OCI-LY7 (cell line): ENCODE results near the gene CCNL2. TPM values are rescaled to one million over a fixed set of nuclear protein-coding genes. Genes with fewer than 3 reads are reported as not detected.

ENCODE experiments used
- BruUV-seq: library from RNA; stranded (reverse); fragments of 400-500 nt; replicated peaks from 2 replicates; lab custom pipeline; 2021; lab: Mats Ljungman, UMichigan
- CTCF ChIA-PET: fragments of 300-600 bp; sonication (Branson Sonifier 250); formaldehyde crosslinking; loops from one replicate; lab custom pipeline; 2022; ENCODE audit warnings: antibody characterized with exemption; ENCODE audit not compliant: unreplicated experiment; lab: Charles Lee
- POLR2A ChIA-PET: fragments of 300-600 bp; sonication (Branson Sonifier 250); formaldehyde crosslinking; loops from one replicate; lab custom pipeline; 2022; ENCODE audit warnings: antibody characterized with exemption; lab: Charles Lee
- DNase-seq: peaks from one replicate; pipeline ENCODE4 v3.0.0-alpha.2; 2015; ENCODE audit warnings: low spot score
- H2AFZ ChIP-seq: fragments of 200-600 bp; sonication (generic), shearing (Covaris generic); 2 replicates; pipeline ENCODE4 v1.6.1; 2014; ENCODE audit warnings: mild to moderate bottlenecking, antibody characterized with exemption, low read length, moderate library complexity
- H3K27ac ChIP-seq: fragments of 200-600 bp; sonication (generic); 2 replicates; pipeline ENCODE4 v1.5.1; 2014; ENCODE audit warnings: mixed run types, low read depth, mild to moderate bottlenecking, moderate library complexity, low read length, inconsistent platforms; ENCODE audit not compliant: poor library complexity, severe bottlenecking
- H3K36me3 ChIP-seq: fragments of 200-600 bp; sonication (generic); 2 replicates; pipeline ENCODE4 v1.6.1; 2014; ENCODE audit warnings: mild to moderate bottlenecking, antibody characterized with exemption, low read length, moderate library complexity, mixed read lengths; ENCODE audit not compliant: insufficient read depth
- H3K4me1 ChIP-seq: fragments of 200-600 bp; sonication (generic); 2 replicates; pipeline ENCODE4 v1.5.1; 2014; ENCODE audit warnings: mild to moderate bottlenecking, low read length; ENCODE audit not compliant: insufficient read depth, poor library complexity, severe bottlenecking
- H3K4me2 ChIP-seq: fragments of 200-600 bp; sonication (generic); 2 replicates; pipeline ENCODE4 v1.6.1; 2014; ENCODE audit warnings: mild to moderate bottlenecking, low read length
- H3K4me3 ChIP-seq: fragments of 200-600 bp; sonication (generic); 2 replicates; pipeline ENCODE4 v1.5.1; 2014; ENCODE audit warnings: mild to moderate bottlenecking, low read depth, low read length; ENCODE audit not compliant: poor library complexity, severe bottlenecking
- H3K79me2 ChIP-seq: fragments of 200-600 bp; sonication (generic); 2 replicates; pipeline ENCODE4 v1.6.1; 2016; ENCODE audit warnings: low read depth, mild to moderate bottlenecking, low read length, moderate library complexity, mixed read lengths; ENCODE audit not compliant: insufficient read depth
- H3K9me2 ChIP-seq: fragments of 200-600 bp; sonication (generic); 2 replicates; pipeline ENCODE4 v1.6.1; 2016; ENCODE audit warnings: mild to moderate bottlenecking, low read length, mixed read lengths; ENCODE audit not compliant: insufficient read depth
- H3K9me3 ChIP-seq: fragments of 200-600 bp; sonication (generic); 2 replicates; pipeline ENCODE4 v1.6.1; 2014; ENCODE audit warnings: mild to moderate bottlenecking, mixed run types, low read length, mixed read lengths
- H4K20me1 ChIP-seq: fragments of 200-600 bp; sonication (generic); 2 replicates; pipeline ENCODE4 v1.6.1; 2014; ENCODE audit warnings: mild to moderate bottlenecking, antibody characterized with exemption, low read length, moderate library complexity, mixed read lengths; ENCODE audit not compliant: insufficient read depth
- CTCF ChIP-seq: fragments of 200-600 bp; sonication (generic); conservative IDR thresholded peaks from 2 replicates; pipeline ENCODE4 v1.5.1; 2014; ENCODE audit warnings: mild to moderate bottlenecking, antibody characterized with exemption, low read length, moderate library complexity, mixed read lengths
- EZH2phosphoT487 ChIP-seq: fragments of 200-600 bp; sonication (generic); IDR thresholded peaks from 2 replicates; pipeline ENCODE4 v1.6.1; 2018; ENCODE audit warnings: low read depth, borderline replicate concordance, mild to moderate bottlenecking, mixed run types, antibody characterized with exemption, low read length, moderate library complexity, mixed read lengths
- intact Hi-C: fragments of 100-400 bp; cut with micrococcal nuclease; formaldehyde crosslinking; loops from one replicate; pipeline ENCODE4 v1.10.0; 2022; ENCODE audit not compliant: unreplicated experiment
- microRNA-seq: library from miRNA; unstranded; fragments of <30 nt; microRNA quantifications from one replicate; pipeline ENCODE4 v1.2.0, GENCODE V29; 2022; ENCODE audit warnings: borderline replicate concordance
- total RNA-seq, 2 experiments: library from RNA; depleted of rRNA in 1 of 2; stranded (reverse); fragments of >200 nt in 1 of 2; shearing (Covaris generic) in 1 of 2; gene quantifications; 2 replicates each; pipeline ENCODE4 v1.2.3, GENCODE V29; 2014 to 2022

CCNL2 gene
- total RNA-seq, 2 experiments from 2014 or later = 213 to 307 TPM

- DNase-seq = no peak
- Histone ChIP-seq H3K27ac (no peak overlapping the region), H3K4me1 (no peaks in the 10 kb centered on the region), H4K20me1 (no peaks in the 10 kb centered on the region), H2AFZ (no peak overlapping the region), H3K79me2 (no peaks in the 10 kb centered on the region), H3K36me3 (peaks cover 8% of the 10 kb centered on the region), H3K9me2 (no peaks in the 10 kb centered on the region), H3K4me3 (no peak overlapping the region), H3K4me2 (no peak overlapping the region), H3K9me3 (no peaks in the 10 kb centered on the region)
- intact Hi-C loops = no loop called here
- CTCF ChIA-PET = no interaction called here
- no peak for TF ChIP-seq EZH2phosphoT487
- TF ChIP-seq CTCF = no peak
- POLR2A ChIA-PET = no interaction called here
- no TSS peak for BruUV-seq
These were observed 62.7 kb downstream of the CCNL2 start for GRCh38 chr1:1336446-1336845.

DNA sequence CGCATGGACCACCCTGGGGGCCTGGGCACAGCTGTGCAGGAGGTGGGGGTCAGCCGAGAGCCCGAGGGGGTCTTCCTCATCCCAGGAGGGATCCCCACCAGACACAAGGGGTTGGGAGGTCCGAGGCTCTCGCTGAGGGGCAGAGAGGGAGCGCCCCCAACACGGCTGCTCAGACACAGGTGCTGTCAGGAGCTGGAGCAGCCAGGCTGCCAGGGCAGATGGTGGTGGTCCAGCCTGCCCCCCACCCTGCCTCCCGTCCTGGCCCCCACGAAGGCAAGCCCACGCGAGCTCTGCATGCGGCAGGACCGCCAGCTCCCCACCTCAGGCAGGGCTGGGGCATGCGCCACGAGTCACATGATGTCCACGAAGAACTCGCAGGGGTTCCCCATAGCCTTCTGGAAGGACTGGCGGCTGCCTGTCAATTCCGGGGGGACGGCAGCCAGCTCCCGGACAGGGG, 63.3 kb downstream of the CCNL2 start:
- peaks cover 3% of the 10 kb centered on the region; the same call in 1 of the 2 replicates for H3K36me3 ChIP-seq
- H3K4me3 ChIP-seq = no peak overlapping the region
- H3K79me2 ChIP-seq = no peaks in the 10 kb centered on the region
- no peak for DNase-seq
- ChIA-PET POLR2A (no interaction called here), CTCF (no interaction called here)
- BruUV-seq = no TSS peak
- H2AFZ ChIP-seq = no peak overlapping the region
- no peaks in the 10 kb centered on the region for H4K20me1 ChIP-seq
- H3K9me2 ChIP-seq = no peaks in the 10 kb centered on the region
- no peaks in the 10 kb centered on the region for H3K9me3 ChIP-seq
- H3K27ac ChIP-seq = no peak overlapping the region
- H3K4me1 ChIP-seq = no peaks in the 10 kb centered on the region
- intact Hi-C loops = no loop called here
- no peak overlapping the region for H3K4me2 ChIP-seq
- TF ChIP-seq CTCF (no peak), EZH2phosphoT487 (no peak)

Small RNA genes within 50 kb of the gene (microRNA-seq; reads per million reads assigned to microRNA genes)
- not detected for gene MIR6808

Other genes starting within 250 kb of the CCNL2 start
- not detected in 2 replicates for gene TTLL10, start 225.5 kb downstream of the CCNL2 start, total RNA-seq (2014; rRNA removed; shearing (Covaris generic))
- gene TTLL10, start 225.5 kb downstream of the CCNL2 start, total RNA-seq (2022) = not detected in 2 replicates
- not detected in 2 replicates for gene TNFRSF18, start 192.7 kb downstream of the CCNL2 start, total RNA-seq (2014; rRNA removed; shearing (Covaris generic))
- not detected in 2 replicates for gene TNFRSF18, start 192.7 kb downstream of the CCNL2 start, total RNA-seq (2022)
- gene TNFRSF4, start 185.2 kb downstream of the CCNL2 start, total RNA-seq (2014; rRNA removed; shearing (Covaris generic)) = not detected in 2 replicates
- gene TNFRSF4, start 185.2 kb downstream of the CCNL2 start, total RNA-seq (2022) = 1.1 and 1.4 TPM in 2 replicates
- 44.2 and 47.7 TPM in 2 replicates for gene SDF4, start 167.3 kb downstream of the CCNL2 start, total RNA-seq (2014; rRNA removed; shearing (Covaris generic))
- 82.8 and 85.7 TPM in 2 replicates for gene SDF4, start 167.3 kb downstream of the CCNL2 start, total RNA-seq (2022)
- 36.2 and 37.7 TPM in 2 replicates for gene B3GALT6, start 167.1 kb downstream of the CCNL2 start, total RNA-seq (2014; rRNA removed; shearing (Covaris generic))
- gene B3GALT6, start 167.1 kb downstream of the CCNL2 start, total RNA-seq (2022) = 25.0 and 27.1 TPM in 2 replicates
- gene C1QTNF12, start 152.6 kb downstream of the CCNL2 start, total RNA-seq (2014; rRNA removed; shearing (Covaris generic)) = 0.49 and 1.8 TPM in 2 replicates
- gene C1QTNF12, start 152.6 kb downstream of the CCNL2 start, total RNA-seq (2022) = 6.1 and 7.0 TPM in 2 replicates
- gene UBE2J2, start 125.5 kb downstream of the CCNL2 start, total RNA-seq (2014; rRNA removed; shearing (Covaris generic)) = 61.6 and 69.2 TPM in 2 replicates
- 87.0 and 88.7 TPM in 2 replicates for gene UBE2J2, start 125.5 kb downstream of the CCNL2 start, total RNA-seq (2022)
- 3.9 and 6.2 TPM in 2 replicates for gene SCNN1D, start 118.9 kb downstream of the CCNL2 start, total RNA-seq (2014; rRNA removed; shearing (Covaris generic))
- 11.3 and 12.7 TPM in 2 replicates for gene SCNN1D, start 118.9 kb downstream of the CCNL2 start, total RNA-seq (2022)
- 26.3 and 26.8 TPM in 2 replicates for gene ACAP3, start 91.4 kb downstream of the CCNL2 start, total RNA-seq (2014; rRNA removed; shearing (Covaris generic))
- gene ACAP3, start 91.4 kb downstream of the CCNL2 start, total RNA-seq (2022) = 47.6 and 47.7 TPM in 2 replicates
- 41.8 and 57.1 TPM in 2 replicates for gene PUSL1, start 90.7 kb downstream of the CCNL2 start, total RNA-seq (2014; rRNA removed; shearing (Covaris generic))
- gene PUSL1, start 90.7 kb downstream of the CCNL2 start, total RNA-seq (2022) = 31.3 and 32.2 TPM in 2 replicates
- gene INTS11, start 74.7 kb downstream of the CCNL2 start, total RNA-seq (2014; rRNA removed; shearing (Covaris generic)) = 128 and 142 TPM in 2 replicates
- gene INTS11, start 74.7 kb downstream of the CCNL2 start, total RNA-seq (2022) = 146 and 162 TPM in 2 replicates
- gene CPTP, start 74.5 kb downstream of the CCNL2 start, total RNA-seq (2014; rRNA removed; shearing (Covaris generic)) = 16.6 and 18.5 TPM in 2 replicates
- 20.3 and 20.6 TPM in 2 replicates for gene CPTP, start 74.5 kb downstream of the CCNL2 start, total RNA-seq (2022)
- 0.41 and 1.1 TPM in 2 replicates for gene TAS1R3, start 68.1 kb downstream of the CCNL2 start, total RNA-seq (2014; rRNA removed; shearing (Covaris generic))
- gene TAS1R3, start 68.1 kb downstream of the CCNL2 start, total RNA-seq (2022) = 0.99 and 1.2 TPM in 2 replicates
- gene DVL1, start 49.9 kb downstream of the CCNL2 start, total RNA-seq (2014; rRNA removed; shearing (Covaris generic)) = 41.7 and 47.1 TPM in 2 replicates
- 27.8 and 30.7 TPM in 2 replicates for gene DVL1, start 49.9 kb downstream of the CCNL2 start, total RNA-seq (2022)
- not detected in 2 replicates for gene MXRA8, start 40.8 kb downstream of the CCNL2 start, total RNA-seq (2014; rRNA removed; shearing (Covaris generic))
- gene MXRA8, start 40.8 kb downstream of the CCNL2 start, total RNA-seq (2022) = not detected in 2 replicates
- gene AURKAIP1, start 24.1 kb downstream of the CCNL2 start, total RNA-seq (2014; rRNA removed; shearing (Covaris generic)) = 156 and 163 TPM in 2 replicates
- 145 and 172 TPM in 2 replicates for gene AURKAIP1, start 24.1 kb downstream of the CCNL2 start, total RNA-seq (2022)
- gene MRPL20, start 8.0 kb upstream of the CCNL2 start, total RNA-seq (2014; rRNA removed; shearing (Covaris generic)) = 165 and 196 TPM in 2 replicates
- gene MRPL20, start 8.0 kb upstream of the CCNL2 start, total RNA-seq (2022) = 116 and 143 TPM in 2 replicates
- gene ANKRD65, start 21.9 kb upstream of the CCNL2 start, total RNA-seq (2014; rRNA removed; shearing (Covaris generic)) = not detected in 2 replicates
- not detected in 2 replicates for gene ANKRD65, start 21.9 kb upstream of the CCNL2 start, total RNA-seq (2022)
- not detected in 2 replicates for gene VWA1, start 36.4 kb upstream of the CCNL2 start, total RNA-seq (2014; rRNA removed; shearing (Covaris generic))
- gene VWA1, start 36.4 kb upstream of the CCNL2 start, total RNA-seq (2022) = not detected in 2 replicates
- 1.6 TPM in 1 of 2 replicates, not detected in the other for gene ATAD3C, start 50.4 kb upstream of the CCNL2 start, total RNA-seq (2014; rRNA removed; shearing (Covaris generic))
- 2.1 and 3.0 TPM in 2 replicates for gene ATAD3C, start 50.4 kb upstream of the CCNL2 start, total RNA-seq (2022)
- 43.8 and 54.9 TPM in 2 replicates for gene ATAD3B, start 72.4 kb upstream of the CCNL2 start, total RNA-seq (2014; rRNA removed; shearing (Covaris generic))
- gene ATAD3B, start 72.4 kb upstream of the CCNL2 start, total RNA-seq (2022) = 54.3 and 62.4 TPM in 2 replicates
- gene ATAD3A, start 112.8 kb upstream of the CCNL2 start, total RNA-seq (2014; rRNA removed; shearing (Covaris generic)) = 79.9 and 81.9 TPM in 2 replicates
- gene ATAD3A, start 112.8 kb upstream of the CCNL2 start, total RNA-seq (2022) = 83.3 and 88.6 TPM in 2 replicates
- 0.64 and 0.76 TPM in 2 replicates for gene TMEM240, start 141.3 kb upstream of the CCNL2 start, total RNA-seq (2014; rRNA removed; shearing (Covaris generic))
- 2.1 and 2.7 TPM in 2 replicates for gene TMEM240, start 141.3 kb upstream of the CCNL2 start, total RNA-seq (2022)
- 97.7 and 101 TPM in 2 replicates for gene SSU72, start 175.5 kb upstream of the CCNL2 start, total RNA-seq (2014; rRNA removed; shearing (Covaris generic))
- gene SSU72, start 175.5 kb upstream of the CCNL2 start, total RNA-seq (2022) = 141 and 149 TPM in 2 replicates
- 2.7 and 3.1 TPM in 2 replicates for gene FNDC10, start 200.8 kb upstream of the CCNL2 start, total RNA-seq (2014; rRNA removed; shearing (Covaris generic))
- gene FNDC10, start 200.8 kb upstream of the CCNL2 start, total RNA-seq (2022) = 1.3 and 2.7 TPM in 2 replicates
- gene MIB2, start 216.2 kb upstream of the CCNL2 start, total RNA-seq (2014; rRNA removed; shearing (Covaris generic)) = 46.4 and 64.9 TPM in 2 replicates
- 54.0 and 55.3 TPM in 2 replicates for gene MIB2, start 216.2 kb upstream of the CCNL2 start, total RNA-seq (2022)
- gene MMP23B, start 232.8 kb upstream of the CCNL2 start, total RNA-seq (2014; rRNA removed; shearing (Covaris generic)) = 1.3 and 2.2 TPM in 2 replicates
- 7.6 and 8.7 TPM in 2 replicates for gene MMP23B, start 232.8 kb upstream of the CCNL2 start, total RNA-seq (2022)